OCI-LY7 (cell line): ENCODE data around the gene MLLT10.

ENCODE experiments used
- CTCF ChIP-seq: fragments of 200-600 bp; sonication (generic); conservative IDR thresholded peaks from 2 replicates; pipeline ENCODE4 v1.5.1; 2014; ENCODE audit warnings: mild to moderate bottlenecking, antibody characterized with exemption, low read length, moderate library complexity, mixed read lengths
- EZH2phosphoT487 ChIP-seq: fragments of 200-600 bp; sonication (generic); IDR thresholded peaks from 2 replicates; pipeline ENCODE4 v1.6.1; 2018; ENCODE audit warnings: low read depth, borderline replicate concordance, mild to moderate bottlenecking, mixed run types, antibody characterized with exemption, low read length, moderate library complexity, mixed read lengths

DNA sequence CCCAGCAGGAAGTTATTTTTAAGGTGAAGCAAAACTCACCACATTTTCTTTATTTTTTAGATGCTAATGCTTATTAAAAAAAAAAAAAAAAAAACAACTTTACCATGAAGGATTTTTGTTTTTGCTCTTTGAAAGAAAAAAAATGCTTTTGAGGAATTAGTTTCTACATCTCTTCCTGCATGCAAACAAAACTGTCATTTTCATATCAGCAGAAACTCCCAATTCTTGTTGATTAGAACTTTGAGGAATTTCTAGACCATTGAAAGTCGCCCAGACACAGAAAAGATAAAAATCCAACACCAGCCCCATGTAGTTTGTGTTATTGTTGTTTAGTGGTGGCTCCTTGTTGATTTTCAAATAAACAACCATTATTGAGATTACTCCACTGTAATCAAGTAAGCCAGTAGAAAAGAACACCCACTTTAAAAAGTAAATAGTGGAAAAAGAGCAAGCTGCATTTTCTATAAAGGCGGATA is 22.9 kb upstream of the MLLT10 start:
- TF ChIP-seq CTCF (no peak), EZH2phosphoT487 (no peak)
